HCEC 1CT (cell line): Measurements from ENCODE around the gene PPP1R3D.
"Not testable (repeated sequence)": the region's sequence is repeated elsewhere in the genome, so short reads cannot be mapped to it uniquely, and the experiment has no call there.

Experiments
- DNase-seq: peaks from one replicate; pipeline ENCODE4 v3.0.0-alpha.2; 2017

Gene PPP1R3D

GRCh38 chr20:59911041-59911440 lies 29.1 kb downstream of the PPP1R3D start:
- DNase-seq: no peak

- no peak for DNase-seq
These were observed 31.2 kb downstream of the PPP1R3D start for GRCh38 chr20:59908855-59909254.

GRCh38 chr20:59903621-59904020 lies 36.5 kb downstream of the PPP1R3D start:
- no peak for DNase-seq

- no peak for DNase-seq
These were observed 37.6 kb downstream of the PPP1R3D start for GRCh38 chr20:59902470-59902869.

- no peak for DNase-seq
These were observed 44.2 kb downstream of the PPP1R3D start for GRCh38 chr20:59895908-59896307.

- no peak for DNase-seq
These were observed 48.5 kb downstream of the PPP1R3D start for GRCh38 chr20:59891581-59891980.

GRCh38 chr20:59890035-59890434 lies 50.1 kb downstream of the PPP1R3D start:
- not testable (repeated sequence) for DNase-seq

GRCh38 chr20:59888050-59888449 lies 52.1 kb downstream of the PPP1R3D start:
- DNase-seq: no peak
